ENCODE data around the gene MMP8. TPM values are rescaled to one million over a fixed set of nuclear protein-coding genes. Genes with fewer than 3 reads are reported as not detected.

MMP8 gene
- total RNA-seq, 1 experiment from 2014 or later, result not detected

DNA sequence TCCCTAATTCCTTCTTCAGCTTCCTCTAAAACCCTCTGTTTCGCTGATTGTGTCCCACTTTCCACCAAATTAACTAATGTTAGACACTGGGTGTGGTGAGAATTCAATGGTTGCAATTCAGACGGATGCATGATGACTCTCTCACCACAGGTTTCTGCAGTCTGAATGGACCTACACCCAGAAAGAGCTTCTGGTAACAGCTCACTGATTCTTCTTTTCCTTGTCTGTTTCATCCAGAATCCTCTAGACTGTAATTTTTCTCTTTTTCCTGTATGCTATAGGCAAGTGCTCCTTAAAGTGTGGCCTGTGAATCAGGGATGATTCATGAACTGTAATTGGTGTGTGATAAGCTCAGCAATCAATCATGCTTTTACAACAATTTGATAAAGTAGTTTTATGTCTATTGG lies 37.6 kb upstream of the MMP8 start:
- H3K27ac ChIP-seq (ENCODE audit: insufficient read length, low read depth, low read length), result no peak overlapping the region
- H4K5ac ChIP-seq (ENCODE audit: insufficient read length, low read depth, low read length), result no peak overlapping the region
- no peak overlapping the region for H2AFZ ChIP-seq (ENCODE audit: low read length)
- no peak overlapping the region for H2BK5ac ChIP-seq (ENCODE audit: insufficient read length, low read length)
- no peaks in the 10 kb centered on the region for H3K9me3 ChIP-seq (ENCODE audit: control insufficient read depth, low read depth, low read length)
- no peak overlapping the region for H3K18ac ChIP-seq (ENCODE audit: insufficient read length, low read depth, low read length)
- H3K79me2 ChIP-seq (ENCODE audit: insufficient read depth, low read length), result no peaks in the 10 kb centered on the region
- H3T11ph ChIP-seq (ENCODE audit: low read length), result no peak overlapping the region
- H3K9me3 Mint-ChIP-seq, result no peaks in the 10 kb centered on the region
- no peak overlapping the region for H4K91ac ChIP-seq (ENCODE audit: insufficient read length, low read depth, low read length)
- no peak for TF ChIP-seq CTCF (conservative IDR thresholded peaks at IDR 0.05)
- no peak overlapping the region for H3K4me2 ChIP-seq (ENCODE audit: insufficient read depth, insufficient read length, low read length)
- no peaks in the 10 kb centered on the region for H4K20me1 ChIP-seq (ENCODE audit: control insufficient read depth, insufficient read depth, insufficient read length)
- H2BK15ac ChIP-seq (ENCODE audit: low read depth, low read length), result no peak overlapping the region
- H3K14ac ChIP-seq (ENCODE audit: insufficient read depth, low read length), result no peak overlapping the region
- WGBS (ENCODE audit: extremely low coverage, insufficient read length, low lambda C conversion rate), result no CpG with 5 or more reads among the region's 2 CpGs
- H3K36me3 Mint-ChIP-seq (ENCODE audit: insufficient read depth in 1 of 3, low read depth in 3 of 3), result no peaks in the 10 kb centered on the region
- no peaks in the 10 kb centered on the region for H3K27me3 ChIP-seq (ENCODE audit: insufficient read depth, low read length)
- H3K4me3 Mint-ChIP-seq, result no peak overlapping the region
- H2AK5ac ChIP-seq (ENCODE audit: insufficient read length, low read length), result no peak overlapping the region
- no peak overlapping the region for H3K23ac ChIP-seq (ENCODE audit: insufficient read length, low read depth, low read length)
- no peak for DNase-seq
- H2BK20ac ChIP-seq (ENCODE audit: low read depth, low read length, poor library complexity, severe bottlenecking), result no peak overlapping the region
- no peak overlapping the region for H2BK120ac ChIP-seq (ENCODE audit: low read depth, low read length, poor library complexity, severe bottlenecking)
- no peak overlapping the region for H3K9ac ChIP-seq (ENCODE audit: extremely low read depth, insufficient read length, low read length)
- no peak overlapping the region for H3K4ac ChIP-seq (ENCODE audit: low read depth, low read length)
- peaks cover 4% of the 10 kb centered on the region; the same call in 1 of the 2 replicates for H3K4me1 ChIP-seq (ENCODE audit: insufficient read depth, low read length)
- H3K79me1 ChIP-seq (ENCODE audit: insufficient read depth, low read depth, low read length, poor library complexity, severe bottlenecking), result no peaks in the 10 kb centered on the region
- no peaks in the 10 kb centered on the region; the same call in 1 of the 2 replicates for H3K27me3 Mint-ChIP-seq (ENCODE audit: low read depth)
- H2BK12ac ChIP-seq (ENCODE audit: insufficient read length, low read depth, low read length), result no peak overlapping the region
- no peak overlapping the region for H3K27ac Mint-ChIP-seq
- H3K4me1 Mint-ChIP-seq, result peaks cover 5 to 6% of the 10 kb centered on the region in 2 experiments
- H3K56ac ChIP-seq (ENCODE audit: insufficient read length, low read depth, low read length), result no peak overlapping the region
- H4K8ac ChIP-seq (replicated peaks; ENCODE audit: insufficient read length, low read depth, low read length), result no peak overlapping the region
- no peaks in the 10 kb centered on the region for H3K23me2 ChIP-seq (ENCODE audit: insufficient read length, low read depth, low read length, poor library complexity, severe bottlenecking)
